Occipital lobe (tissue), 2 donors: Measurements from ENCODE around the gene P2RY2. TPM values are rescaled to one million over a fixed set of nuclear protein-coding genes. Genes with fewer than 3 reads are reported as not detected.

Experiments used
- DNase-seq: peaks from one replicate; lab custom pipeline; 2025; lab: John Stamatoyannopoulos, UW
- total RNA-seq: library from RNA; depleted of rRNA; stranded (reverse); fragments of >200 nt; gene quantifications from one replicate; pipeline ENCODE4 v1.2.3, GENCODE V29; 2014

P2RY2 gene
- total RNA-seq, 1 donor from 2014 or later: not detected

DNA sequence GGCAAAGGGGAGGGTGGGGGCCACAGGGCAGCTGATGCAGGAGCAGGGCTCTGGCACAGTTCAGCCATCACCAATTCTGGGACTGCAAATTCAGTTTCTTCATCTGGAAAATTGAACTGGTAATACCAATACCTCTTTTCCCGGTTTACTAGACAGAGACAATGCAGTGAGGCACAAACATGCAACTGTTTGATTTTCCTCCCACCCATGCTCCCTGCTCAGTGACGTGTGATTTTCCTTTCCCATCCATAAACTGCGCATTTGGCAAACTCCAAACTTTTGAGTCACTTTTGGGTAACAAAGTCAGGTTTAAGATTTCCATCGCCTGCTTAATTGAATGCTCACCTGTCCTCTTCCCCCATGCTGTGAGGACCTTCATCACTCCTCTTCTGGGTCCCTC lies 23.2 kb downstream of the P2RY2 start:
- no peak for DNase-seq

DNA sequence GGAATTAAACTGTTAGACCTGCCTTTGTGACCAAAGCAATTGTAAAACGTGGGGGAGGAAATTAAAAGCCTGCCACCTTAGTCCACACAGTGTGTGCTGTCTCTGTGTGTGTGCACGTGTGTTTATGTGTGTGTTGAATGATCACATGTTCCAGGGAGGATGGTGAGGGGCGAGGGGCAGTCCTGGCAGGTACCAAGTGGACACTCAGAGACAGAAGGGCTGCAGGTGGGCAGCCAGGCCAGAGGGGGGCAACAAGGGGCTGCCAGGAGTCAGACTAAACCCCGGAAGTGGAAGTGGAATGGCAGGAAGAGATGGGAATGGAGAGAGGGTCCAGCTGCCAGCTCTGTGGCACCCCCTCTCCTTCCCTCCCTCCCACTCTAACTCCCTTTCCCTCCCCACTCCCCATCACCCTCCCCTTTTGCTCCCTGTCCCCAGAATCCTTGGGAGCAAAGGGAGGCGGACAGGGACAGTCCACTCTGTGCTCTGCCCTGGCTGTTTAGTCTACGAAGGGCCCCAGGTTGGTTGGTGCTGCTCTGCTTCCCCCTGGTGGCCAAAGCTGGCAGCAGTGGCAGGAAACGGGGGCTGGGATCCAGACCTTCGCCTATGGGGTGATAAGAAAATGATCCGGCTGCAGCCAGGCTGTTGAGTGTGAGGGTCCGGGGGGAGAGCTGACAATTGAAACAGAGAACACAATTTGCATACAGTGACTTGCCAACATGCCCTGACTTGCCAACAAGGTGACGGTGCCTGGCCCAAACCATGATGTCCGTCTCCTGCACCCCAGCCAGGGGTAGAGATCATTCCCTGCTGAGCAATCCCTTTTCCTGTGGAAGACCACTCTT lies 24.4 kb downstream of the P2RY2 start:
- peak; percentile 22 for DNase-seq

DNA sequence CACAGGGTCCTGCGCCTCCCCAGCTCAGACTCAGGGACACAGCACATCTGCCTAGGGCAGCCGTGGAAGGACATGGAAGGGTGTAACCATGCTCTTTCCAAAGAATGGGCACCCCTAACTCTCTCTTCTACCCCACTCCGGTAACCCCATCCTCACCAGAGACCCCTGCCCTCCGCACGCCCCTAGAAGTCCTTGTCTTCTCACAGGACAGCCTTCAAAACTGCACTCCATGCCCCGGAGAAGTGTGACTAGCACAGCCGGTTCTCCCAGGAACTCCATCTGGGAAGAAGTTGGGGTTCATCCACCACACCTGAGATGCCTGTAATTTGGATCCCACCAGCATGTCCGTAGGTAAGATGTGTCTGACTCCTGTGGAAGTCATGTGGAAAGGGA lies 25.0 kb downstream of the P2RY2 start:
- DNase-seq: no peak

DNA sequence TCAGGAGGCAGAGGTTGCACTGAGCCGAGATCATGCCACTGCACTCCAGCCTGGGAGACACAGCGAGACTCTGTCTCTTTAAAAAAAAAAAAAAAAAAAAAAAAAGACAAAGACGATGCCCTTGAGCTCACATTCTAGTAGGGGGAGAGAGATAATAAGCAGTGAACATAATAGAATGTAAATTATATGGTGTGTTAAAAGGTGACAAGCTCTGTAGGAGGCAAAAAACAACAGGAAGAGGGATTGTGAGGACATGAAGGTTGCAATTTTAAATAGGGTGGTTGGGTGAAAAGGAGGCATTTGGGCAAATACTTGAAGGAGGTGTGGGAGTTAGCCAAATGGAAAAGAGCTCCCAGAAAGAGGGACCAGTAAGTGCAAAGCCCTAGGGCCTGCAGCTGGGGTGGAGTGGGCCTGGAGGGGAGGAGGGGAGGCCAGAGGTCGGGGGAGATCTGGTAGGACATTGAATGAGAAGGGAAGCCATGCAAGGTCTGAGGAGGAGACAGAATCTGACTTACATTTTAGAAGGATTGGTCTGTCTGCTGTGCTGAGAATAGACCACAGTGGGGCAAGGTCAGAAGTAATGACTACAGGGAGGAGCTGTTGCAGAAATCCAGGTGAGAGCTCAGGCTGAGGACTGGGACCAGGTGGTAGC lies 26.6 kb downstream of the P2RY2 start:
- DNase-seq: no peak

DNA sequence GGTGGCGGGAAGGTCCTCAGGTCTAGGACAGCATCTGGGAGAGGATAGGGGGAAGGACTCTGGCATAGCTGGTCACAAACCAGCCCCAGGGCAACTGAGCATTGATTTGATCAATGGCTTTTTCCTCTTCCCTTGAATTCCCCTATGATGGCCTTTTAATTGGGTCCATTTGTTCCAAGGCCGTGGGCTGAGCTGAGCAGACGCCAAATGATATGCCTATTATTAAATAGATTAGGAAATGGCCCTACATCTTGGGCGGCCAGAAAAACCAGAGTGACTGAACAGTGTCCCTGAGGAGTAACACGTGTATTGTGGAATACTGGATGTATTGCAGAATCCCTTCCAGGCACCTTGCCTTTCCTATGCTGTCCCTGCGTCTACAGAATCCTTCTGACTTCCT lies 27.4 kb downstream of the P2RY2 start:
- no peak for DNase-seq

DNA sequence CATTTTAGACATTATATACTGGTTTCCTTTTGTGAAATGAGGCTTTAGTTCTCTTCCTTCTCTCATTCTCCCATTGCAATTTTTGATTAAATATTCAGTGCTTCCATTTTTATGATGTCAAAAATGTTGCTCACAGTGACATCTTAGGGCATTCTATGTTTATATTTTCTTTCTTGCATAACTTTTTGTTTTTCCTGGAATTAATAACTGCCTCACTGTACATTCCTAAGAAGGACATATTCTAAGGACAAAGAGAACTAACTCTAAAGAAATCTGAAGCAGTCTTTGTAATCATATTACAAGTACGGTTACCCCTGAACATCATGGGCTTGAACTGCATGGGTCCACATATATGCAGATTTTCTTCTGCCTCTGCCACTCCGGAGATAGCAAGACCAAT lies 28.2 kb downstream of the P2RY2 start:
- DNase-seq: no peak

DNA sequence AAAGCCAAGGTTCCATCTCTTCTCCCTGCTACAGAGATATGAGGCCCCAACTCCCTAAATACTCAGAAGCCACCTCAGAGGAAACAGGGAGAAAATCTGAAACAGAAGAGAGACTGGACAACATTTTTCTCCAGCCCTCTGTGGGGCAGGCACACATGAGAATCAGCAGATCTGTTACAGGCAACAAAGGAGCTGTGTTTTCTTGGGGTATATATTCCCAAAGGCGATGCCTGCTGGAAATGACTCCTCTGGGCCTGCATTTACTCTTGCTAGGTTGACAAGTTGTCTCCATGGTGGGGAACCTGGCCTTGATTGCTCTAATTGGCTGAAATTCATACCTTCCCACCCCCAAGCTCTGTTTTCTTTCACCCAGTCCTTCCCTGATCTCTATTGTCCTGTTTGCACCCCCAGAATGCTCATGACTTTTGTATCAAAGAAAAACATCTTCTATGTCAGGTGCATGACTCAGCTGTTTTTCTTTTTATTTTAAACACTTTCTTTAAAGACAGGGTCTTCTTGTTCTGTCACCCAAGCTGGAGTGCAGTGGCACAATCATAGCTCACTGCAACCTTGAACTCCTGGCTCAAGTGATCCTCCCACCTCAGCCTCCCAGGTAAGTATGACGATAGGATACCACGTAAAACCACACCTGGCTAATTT lies 30.6 kb downstream of the P2RY2 start:
- DNase-seq: no peak

DNA sequence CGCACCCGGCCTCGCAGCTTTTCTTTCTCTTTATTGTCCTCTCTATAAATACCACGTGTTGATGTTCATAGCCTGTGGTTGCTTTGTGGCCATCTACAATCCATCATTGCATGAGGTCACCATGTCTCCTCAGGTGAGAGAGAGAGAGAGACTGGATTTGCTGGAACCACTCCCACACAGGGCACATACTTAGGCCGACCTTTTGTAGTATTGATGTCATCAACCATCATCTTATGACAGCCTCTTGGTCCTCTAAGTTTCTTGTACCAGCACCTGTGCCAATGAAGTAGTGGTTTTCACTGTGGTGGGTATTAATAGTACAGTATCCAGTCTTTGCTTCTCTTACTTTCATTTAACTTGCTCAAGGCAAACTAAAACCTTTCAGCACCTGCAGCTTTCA lies 31.2 kb downstream of the P2RY2 start:
- no peak for DNase-seq

DNA sequence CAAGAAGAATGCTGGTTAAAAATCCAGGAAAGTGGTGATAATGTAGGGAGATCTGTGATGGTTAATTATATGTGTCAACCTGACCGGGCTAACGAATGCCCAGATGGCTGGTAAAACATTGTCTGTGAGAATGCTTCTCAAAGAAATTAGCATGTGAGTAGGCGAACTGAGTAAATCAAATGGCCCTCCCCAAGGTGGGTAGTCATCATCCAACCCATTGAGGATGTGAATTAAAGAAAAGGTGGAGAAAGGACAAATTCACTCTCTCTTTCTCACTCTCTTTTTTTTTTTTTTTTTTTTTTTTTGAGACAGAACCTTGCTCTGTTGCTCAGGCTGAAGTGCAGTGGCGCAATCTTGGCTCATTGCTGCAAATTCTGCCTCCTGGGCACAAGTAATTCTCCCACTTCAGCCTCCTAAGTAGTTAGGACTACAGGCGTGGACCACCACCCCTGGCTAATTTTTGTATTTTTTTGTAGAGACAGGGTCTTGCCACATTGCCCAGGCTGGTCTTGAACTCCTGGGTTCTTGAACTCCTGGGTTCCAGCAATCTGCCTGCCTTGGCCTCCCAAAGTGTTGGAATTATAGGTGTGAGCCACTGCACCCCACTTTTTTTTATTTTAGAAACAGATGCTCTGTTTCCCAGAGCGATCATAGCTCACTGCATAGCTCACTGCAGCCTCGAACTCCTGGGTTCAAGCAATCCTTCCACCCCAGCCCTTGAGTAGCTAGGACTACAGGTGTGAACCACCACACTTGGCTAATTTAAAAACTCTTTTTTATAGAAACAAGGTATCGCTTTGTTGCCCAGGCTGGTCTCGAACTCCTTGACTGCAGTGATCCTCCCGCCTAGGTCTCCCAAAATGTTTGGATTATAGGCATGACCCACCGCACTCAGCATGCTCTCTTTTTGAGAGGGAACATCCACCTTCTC lies 32.0 kb downstream of the P2RY2 start:
- no peak for DNase-seq

DNA sequence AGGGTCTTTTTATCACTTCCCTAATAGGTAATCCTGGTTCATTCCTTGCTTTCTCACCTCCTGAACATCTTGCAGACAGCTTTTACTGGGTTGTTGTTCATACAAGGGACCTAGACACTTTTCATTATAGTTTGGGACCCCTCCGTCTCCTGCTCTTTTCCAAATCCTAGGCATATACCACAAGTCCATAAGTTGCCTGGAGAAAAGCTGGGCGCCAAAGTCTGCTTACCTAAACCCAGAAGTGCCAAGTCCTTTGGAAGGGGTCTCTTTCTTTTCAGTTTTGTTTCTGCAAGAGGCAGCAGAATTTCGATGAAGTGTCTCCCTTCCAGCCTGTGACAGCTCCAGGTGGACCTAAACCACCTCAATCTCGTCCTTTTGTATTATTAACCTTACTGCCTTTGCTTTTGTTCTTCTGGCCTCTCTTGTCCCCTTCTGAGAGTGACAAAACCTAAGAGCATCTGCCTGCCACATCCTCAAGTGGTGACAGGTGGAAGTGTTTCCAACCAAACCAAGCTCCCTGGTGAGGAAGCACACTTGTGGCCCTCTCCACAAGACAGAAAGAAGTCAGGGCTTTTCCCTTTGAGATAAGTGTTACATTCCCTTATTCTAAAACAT lies 34.6 kb downstream of the P2RY2 start:
- no peak for DNase-seq

DNA sequence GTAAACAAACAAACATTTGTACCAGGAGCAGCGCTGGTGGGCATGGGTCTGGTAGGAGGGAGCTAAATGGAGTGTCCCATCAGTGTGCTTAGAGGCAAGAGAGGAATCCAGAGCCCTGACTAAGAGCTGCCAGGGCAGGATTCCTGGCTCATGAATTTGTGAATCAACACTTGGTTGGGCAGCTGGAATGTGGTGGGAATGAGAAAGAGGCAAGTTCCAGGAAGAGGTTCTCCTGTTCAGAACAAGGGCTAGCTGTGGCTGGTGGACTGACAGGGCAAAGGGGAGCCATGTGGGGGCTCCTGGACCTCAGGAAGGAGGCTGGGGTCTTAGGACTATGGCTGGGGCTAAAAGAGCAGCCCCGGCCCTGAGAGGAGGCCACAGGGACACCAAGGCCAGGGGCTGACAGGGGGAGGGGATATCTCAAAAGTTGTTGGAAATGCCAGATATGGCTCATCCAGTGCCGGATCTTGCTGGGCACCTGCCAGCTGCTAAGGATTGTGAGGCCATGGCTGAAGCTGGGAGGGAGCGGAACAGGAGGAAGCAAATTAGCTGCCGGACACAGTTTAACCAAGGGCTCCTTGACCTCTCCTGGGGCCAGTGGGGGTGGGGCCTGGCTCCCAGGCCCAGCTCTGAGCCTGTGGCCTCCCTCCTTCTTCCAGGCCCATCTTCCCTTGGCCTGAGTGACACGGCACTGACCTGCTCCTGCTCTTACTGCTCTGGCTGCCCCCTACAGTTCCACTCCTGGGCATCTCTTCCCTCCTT lies 39.4 kb downstream of the P2RY2 start:
- DNase-seq: no peak

DNA sequence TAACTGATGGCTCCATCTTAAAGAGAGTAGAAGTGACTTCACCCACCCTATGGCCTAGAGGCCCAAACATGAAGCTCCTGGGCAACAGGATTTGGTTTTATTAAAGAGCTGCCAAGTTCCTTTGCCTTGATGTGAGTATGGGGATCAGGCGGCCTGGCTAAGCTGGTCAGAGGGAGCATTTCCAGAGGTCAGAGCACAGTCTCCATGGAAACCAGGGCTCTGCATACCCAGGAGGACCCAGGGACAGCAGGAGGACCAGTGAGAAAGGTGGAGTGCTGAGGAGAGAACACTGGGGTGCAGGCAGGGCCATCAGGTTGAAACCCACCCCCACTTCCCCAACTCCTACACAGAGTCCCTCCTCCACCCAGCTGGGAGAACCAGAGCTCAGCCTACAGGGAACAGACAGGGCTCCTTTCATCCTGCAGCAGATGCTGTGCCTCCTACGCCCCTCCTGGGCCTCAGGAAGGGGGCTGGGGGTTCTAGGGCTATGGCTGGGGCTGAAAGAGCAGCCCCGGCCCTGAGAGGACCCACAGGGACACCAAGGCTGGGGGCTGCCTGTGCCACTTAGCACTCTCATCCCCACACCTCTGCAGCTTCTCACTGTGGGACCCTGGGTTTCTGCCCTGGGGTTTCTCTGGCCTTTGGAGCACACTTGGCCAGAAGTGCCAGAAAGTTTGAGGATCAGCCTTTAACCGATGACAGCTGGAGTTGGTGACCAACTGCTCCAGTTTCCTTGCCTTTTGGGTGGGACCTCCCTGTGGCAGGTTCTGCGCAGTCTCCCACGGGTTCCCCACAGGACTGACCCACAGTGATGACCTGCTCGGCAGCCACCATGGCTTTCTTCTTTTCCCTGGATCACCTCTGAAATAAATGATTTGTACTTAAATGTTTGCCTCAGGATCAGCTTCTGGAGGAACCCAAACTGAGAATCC lies 40.3 kb downstream of the P2RY2 start:
- DNase-seq: no peak

DNA sequence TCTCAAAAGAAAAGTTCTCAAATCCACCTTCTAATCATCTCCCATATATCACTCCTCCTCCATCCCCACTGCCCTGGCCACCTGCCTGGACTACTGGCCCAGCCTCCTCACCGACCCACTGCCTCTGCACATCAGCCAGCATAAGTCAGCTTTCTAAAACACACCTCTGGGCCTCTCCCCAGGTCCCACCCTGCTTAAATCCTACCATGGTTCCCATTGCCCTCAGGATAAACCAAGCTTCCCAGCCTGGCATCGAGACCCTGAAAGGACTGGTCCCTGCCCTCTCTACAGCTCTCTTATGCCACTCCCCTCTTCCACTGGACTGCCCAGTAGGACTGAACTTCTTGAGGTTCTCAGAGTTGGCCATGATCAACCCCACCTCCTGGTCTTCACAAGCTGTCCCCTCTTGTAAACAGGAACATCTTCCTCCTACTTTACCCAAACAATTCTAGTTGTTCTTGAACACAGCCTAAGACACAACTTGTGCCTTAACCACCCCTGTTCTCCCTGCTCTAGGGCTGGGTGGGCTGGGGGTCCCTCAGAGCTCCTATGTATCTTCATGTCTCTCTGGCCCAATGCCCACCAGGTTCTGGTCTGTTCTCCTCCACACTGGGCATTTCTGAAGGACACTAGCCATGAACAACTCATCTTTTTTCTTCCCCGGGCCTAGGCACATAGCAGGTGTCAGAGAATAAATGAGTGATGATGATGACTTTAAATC lies 41.5 kb downstream of the P2RY2 start:
- no peak for DNase-seq

DNA sequence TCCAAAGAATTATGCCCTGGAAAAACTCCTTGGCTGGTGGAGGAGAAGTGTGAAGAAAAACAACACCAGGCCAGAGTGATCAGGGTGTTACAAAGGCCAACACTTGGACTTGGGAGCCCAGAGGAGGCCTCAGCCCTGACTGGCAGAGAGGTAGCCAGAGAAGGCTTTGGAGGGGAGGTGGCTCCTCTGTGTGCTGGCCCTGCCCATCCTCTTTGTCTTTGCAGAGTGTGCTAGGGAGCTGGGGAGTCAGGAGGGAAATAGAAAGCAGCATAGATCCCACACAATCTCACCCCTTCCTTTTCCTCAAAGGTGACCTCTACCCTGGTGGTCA lies 42.0 kb downstream of the P2RY2 start:
- no peak for DNase-seq

DNA sequence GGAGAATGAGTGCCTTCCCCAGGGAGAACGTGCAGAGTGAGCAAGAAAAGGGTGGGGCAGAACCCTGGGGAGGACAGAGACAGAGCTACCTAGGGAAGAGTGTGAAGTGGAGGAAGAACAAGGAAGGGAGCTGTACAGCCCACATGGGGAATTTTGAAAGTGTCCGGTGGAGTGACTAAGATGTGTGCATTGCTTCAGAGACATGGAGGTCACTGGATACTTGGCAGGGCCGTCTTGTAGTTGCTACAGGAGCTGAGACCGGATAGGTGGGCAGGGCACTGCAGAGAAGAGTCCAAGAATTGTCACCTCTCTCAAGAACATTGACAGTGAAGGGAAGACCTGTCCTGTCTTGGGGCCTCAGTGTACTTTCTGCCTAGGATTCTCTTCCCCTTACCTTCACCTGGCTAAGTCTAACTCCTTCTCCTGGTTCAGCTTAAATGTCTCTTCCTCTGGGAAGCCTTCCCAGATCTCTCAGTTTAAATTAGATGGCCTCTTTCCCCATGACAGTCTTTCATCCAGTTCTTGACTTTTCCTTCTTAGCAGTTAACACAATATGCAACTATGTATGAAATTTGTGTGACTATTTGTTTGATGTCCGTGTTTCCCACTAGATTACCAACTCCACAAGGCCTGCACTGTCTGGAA lies 44.9 kb downstream of the P2RY2 start:
- no peak for DNase-seq

DNA sequence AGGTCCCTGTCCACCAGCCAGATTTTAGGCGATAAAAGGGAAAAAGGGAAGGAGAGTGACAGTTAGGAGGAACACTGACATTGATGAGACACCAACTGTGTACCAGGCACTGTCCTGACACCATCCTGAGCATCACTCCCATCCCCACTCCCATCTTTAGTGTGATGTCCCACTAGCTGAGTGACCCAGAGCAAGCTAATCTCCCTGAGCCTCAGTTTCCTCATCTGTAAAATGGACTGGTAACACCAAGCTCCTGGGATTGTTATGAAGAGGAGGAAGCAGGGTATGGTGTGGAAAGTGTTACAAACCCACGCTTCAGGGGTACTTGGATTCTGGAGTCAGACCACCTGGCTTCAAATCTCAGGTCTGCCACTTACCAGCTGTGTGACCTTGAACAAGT lies 45.6 kb downstream of the P2RY2 start:
- DNase-seq: no peak

DNA sequence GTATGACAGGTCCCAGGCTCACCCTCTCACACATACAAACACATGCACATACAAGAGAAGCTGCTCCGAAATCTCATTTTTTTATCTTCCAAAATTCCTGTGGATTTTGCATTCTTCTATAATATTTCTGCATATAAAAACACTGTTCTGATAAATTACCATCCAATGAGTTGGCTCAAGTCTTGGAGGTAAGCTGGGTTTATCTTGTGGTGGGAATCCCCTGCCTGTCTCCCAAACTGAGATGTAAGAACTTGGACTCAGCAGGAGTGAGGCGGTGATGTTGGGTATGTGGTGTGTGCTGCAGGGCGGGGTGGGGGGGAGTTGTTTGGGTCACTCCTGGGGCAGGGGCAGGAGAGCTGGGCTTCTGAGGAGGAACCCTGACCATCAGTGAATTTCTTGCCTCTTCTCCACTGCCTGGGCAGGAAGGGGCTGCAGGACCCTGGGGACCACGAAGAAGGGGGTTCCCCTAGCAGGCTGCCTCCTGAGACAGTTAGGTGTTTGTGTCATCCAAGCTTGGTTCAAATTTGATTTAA lies 47.3 kb downstream of the P2RY2 start:
- DNase-seq: no peak
